K562 (cell line): ENCODE measurements around the gene AP1G1. TPM values are rescaled to one million over a fixed set of nuclear protein-coding genes. Genes with fewer than 3 reads are reported as not detected.

ENCODE experiments used
- CBX1 ChIP-seq: sonication (generic); IDR thresholded peaks from 2 replicates; pipeline ENCODE4 v1.6.1; 2016; ENCODE audit warnings: antibody characterized with exemption, low read depth, mild to moderate bottlenecking
- ETV6 ChIP-seq, 3 experiments: fragments of 150-350 bp in 1 of 3; sonication (generic) in 1 of 3; formaldehyde crosslinking in 1 of 3; IDR thresholded peaks; 2 replicates each; pipeline versions ENCODE4 v1.6.1 to v1.8.0; 2014 to 2022; ENCODE audit warnings: borderline replicate concordance in 2 of 3, low read depth in 2 of 3, antibody characterized with exemption in 1 of 3, low read length in 1 of 3, mild to moderate bottlenecking in 1 of 3, missing genetic modification reagents in 1 of 3
- FOS ChIP-seq: IDR thresholded peaks from 3 replicates; pipeline ENCODE4 v1.6.1; 2011; ENCODE audit not compliant: insufficient read length; ENCODE audit errors: extremely low read depth
- HLTF ChIP-seq: fragments of 450-650 bp; IDR thresholded peaks from 2 replicates; pipeline ENCODE4 v1.6.1; 2016
- ILF3 ChIP-seq: fragments of 450-650 bp; IDR thresholded peaks from 2 replicates; pipeline ENCODE4 v1.6.1; 2018; ENCODE audit warnings: antibody characterized with exemption, mild to moderate bottlenecking, moderate library complexity, borderline replicate concordance
- JUNB ChIP-seq: fragments of 450-650 bp; formaldehyde crosslinking; conservative IDR thresholded peaks from 2 replicates; pipeline ENCODE4 v1.4.0; 2020; ENCODE audit warnings: mild to moderate bottlenecking
- MTA1 ChIP-seq: fragments of 450-650 bp; IDR thresholded peaks from 2 replicates; pipeline ENCODE4 v1.6.1; 2017; ENCODE audit warnings: borderline replicate concordance
- NCOA2 ChIP-seq, 2 experiments: fragments of 450-650 bp; IDR thresholded peaks; 2 replicates each; pipeline ENCODE4 v1.6.1; 2018; ENCODE audit warnings: mild to moderate bottlenecking in 2 of 2, moderate library complexity in 1 of 2; ENCODE audit not compliant: partially characterized antibody in 2 of 2
- NELFE ChIP-seq: IDR thresholded peaks from 2 replicates; pipeline ENCODE4 v1.6.1; 2011; ENCODE audit warnings: mild to moderate bottlenecking; ENCODE audit not compliant: insufficient read depth, insufficient read length
- PATZ1 ChIP-seq: fragments of 250-450 bp; sonication (Bioruptor Pico); IDR thresholded peaks from 2 replicates; pipeline ENCODE4 v1.5.0; 2020; ENCODE audit warnings: mild to moderate bottlenecking, borderline replicate concordance
- POLR2H ChIP-seq: IDR thresholded peaks from 2 replicates; pipeline ENCODE4 v1.6.1; 2016; ENCODE audit warnings: missing genetic modification characterization, low read depth, mild to moderate bottlenecking, control low read depth, missing compliant biosample characterization, moderate library complexity
- RBM22 ChIP-seq: fragments of 200-400 bp; formaldehyde crosslinking; IDR thresholded peaks from 2 replicates; pipeline ENCODE4 v1.6.1; 2018; ENCODE audit warnings: low read length, low read depth; ENCODE audit not compliant: poor library complexity, severe bottlenecking
- RUNX1 ChIP-seq: sonication (generic); IDR thresholded peaks from 2 replicates; pipeline ENCODE4 v1.6.1; 2016; ENCODE audit warnings: antibody characterized with exemption, low read depth
- ZBED1 ChIP-seq: IDR thresholded peaks from 2 replicates; pipeline ENCODE4 v1.6.1; 2014
- ZBTB7A ChIP-seq: IDR thresholded peaks from 2 replicates; pipeline ENCODE4 v1.6.1; 2011; ENCODE audit warnings: low read depth, mild to moderate bottlenecking, low read length, moderate library complexity, borderline replicate concordance; ENCODE audit not compliant: control insufficient read depth
- ZNF140 ChIP-seq: fragments of 250-450 bp; sonication (Bioruptor Pico); IDR thresholded peaks from 2 replicates; pipeline ENCODE4 v1.8.0; 2021; ENCODE audit warnings: moderate library complexity, mild to moderate bottlenecking, inconsistent platforms
- ZNF3 ChIP-seq: fragments of 250-450 bp; sonication (Bioruptor Pico); IDR thresholded peaks from 2 replicates; pipeline ENCODE4 v1.5.0; 2021; ENCODE audit warnings: mild to moderate bottlenecking, moderate library complexity
- ZNF311 ChIP-seq: fragments of 250-450 bp; sonication (Bioruptor Pico); IDR thresholded peaks from 2 replicates; pipeline ENCODE4 v1.4.0; 2020; ENCODE audit warnings: mild to moderate bottlenecking, moderate library complexity
- ZNF830 ChIP-seq: fragments of 250-450 bp; sonication (Bioruptor Pico); IDR thresholded peaks from 2 replicates; pipeline ENCODE4 v1.5.0; 2021; ENCODE audit warnings: mild to moderate bottlenecking
- polyA plus RNA-seq, 8 experiments: library from polyadenylated mRNA; depleted of rRNA in 4 of 8; stranded (reverse) in 5 of 8; unstranded in 3 of 8; fragments of >200 nt; fragmentation: Nextera tagmentation in 2 of 8; fragmentation: Illumina TruSeq in 1 of 8; extraction: Ambion mirVana in 2 of 8; extraction: Trizol in 1 of 8; gene quantifications; 2 replicates each; pipeline versions ENCODE4 v1.2.1 to v1.2.3, GENCODE V29; 2011 to 2014; ENCODE audit warnings: inconsistent platforms in 1 of 8, missing spikeins in 1 of 8
- total RNA-seq, 7 experiments: library from RNA; depleted of rRNA in 6 of 7; stranded (reverse); fragments of >200 nt in 6 of 7; fragmentation: Illumina TruSeq in 2 of 7; extraction: Trizol in 2 of 7; gene quantifications; 2 replicates each; pipeline versions ENCODE4 v1.2.1 to v1.2.3, GENCODE V29; 2011 to 2021; ENCODE audit warnings: low replicate concordance in 1 of 7
- TF ChIP-seq, protein P1 (sequence below), 2 experiments: IDR thresholded peaks in 1 of 2; conservative IDR thresholded peaks in 1 of 2; 2 replicates each; pipeline ENCODE4 v1.6.1; 2016; ENCODE audit warnings: low read depth in 2 of 2, mild to moderate bottlenecking in 1 of 2, missing compliant biosample characterization in 1 of 2, missing genetic modification characterization in 1 of 2, moderate library complexity in 1 of 2
- TF ChIP-seq, protein P2 (sequence below): fragments of 250-450 bp; sonication (Bioruptor Pico); IDR thresholded peaks from 2 replicates; pipeline ENCODE4 v1.5.0; 2021

AP1G1 gene
- total and polyA plus RNA-seq, 9 of the 15 experiments (the other 6 are each of a cell fraction or from before 2014, with no cell fraction given) = 7.0 to 59.2 (median 42.0) TPM

DNA sequence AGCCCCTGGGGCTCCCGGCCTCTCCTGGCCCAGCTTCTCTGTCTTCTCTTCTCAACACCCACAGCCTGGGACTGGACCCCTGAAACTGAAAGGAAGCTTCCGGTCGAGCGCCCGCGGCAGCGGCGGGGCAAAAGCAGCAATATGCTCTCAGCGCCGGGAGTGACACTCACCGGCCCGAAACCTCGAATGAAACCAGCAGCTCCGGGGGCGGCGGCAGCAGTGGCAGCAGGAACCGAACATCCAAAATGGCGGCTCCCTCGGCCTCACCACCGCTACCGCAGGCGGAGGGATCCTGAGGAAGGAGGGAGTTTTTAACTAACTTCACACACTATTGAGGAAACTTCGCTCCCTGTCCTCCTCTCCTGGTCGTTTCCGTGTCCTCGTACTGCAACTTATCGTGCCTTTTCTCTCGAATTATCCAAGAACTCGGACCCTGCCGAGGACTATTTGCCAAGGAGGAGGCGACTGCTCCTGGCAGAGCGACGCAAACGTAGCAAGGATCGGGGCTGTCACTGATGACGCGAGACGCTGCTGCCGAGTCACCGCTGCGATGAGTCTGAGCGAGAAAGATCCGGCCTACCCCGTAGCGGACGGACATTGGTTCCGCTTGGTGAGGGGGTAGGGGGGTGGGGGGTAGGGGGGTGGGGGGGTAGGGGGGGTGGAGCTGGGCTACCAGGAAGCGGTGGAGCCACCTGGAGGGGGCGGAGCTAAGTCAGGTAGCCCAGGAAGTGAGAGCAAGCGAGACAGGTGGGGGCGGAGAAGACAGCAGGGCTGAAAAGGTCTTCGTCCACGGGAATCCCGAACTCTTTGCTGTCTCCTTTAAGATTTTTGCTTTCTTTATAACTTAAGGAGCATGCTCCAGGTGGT is at the start of gene AP1G1 (continued):
- no peak for TF ChIP-seq ETV6 (IDR thresholded peaks at IDR 0.05; ENCODE audit: borderline replicate concordance in 1 of 2, low read depth in 2 of 2, low read length in 1 of 2)
- no peak for TF ChIP-seq ETV6 (CRISPR knock-in tag; IDR thresholded peaks at IDR 0.05; ENCODE audit: borderline replicate concordance)
- TF ChIP-seq NCOA2 (IDR thresholded peaks at IDR 0.05; ENCODE audit: partially characterized antibody in 2 of 2) = peak in 1 of 2 experiments; percentile 61
- TF ChIP-seq, protein P1, sequence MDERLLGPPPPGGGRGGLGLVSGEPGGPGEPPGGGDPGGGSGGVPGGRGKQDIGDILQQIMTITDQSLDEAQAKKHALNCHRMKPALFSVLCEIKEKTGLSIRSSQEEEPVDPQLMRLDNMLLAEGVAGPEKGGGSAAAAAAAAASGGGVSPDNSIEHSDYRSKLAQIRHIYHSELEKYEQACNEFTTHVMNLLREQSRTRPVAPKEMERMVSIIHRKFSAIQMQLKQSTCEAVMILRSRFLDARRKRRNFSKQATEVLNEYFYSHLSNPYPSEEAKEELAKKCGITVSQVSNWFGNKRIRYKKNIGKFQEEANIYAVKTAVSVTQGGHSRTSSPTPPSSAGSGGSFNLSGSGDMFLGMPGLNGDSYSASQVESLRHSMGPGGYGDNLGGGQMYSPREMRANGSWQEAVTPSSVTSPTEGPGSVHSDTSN (CRISPR knock-in tag; IDR thresholded peaks at IDR 0.05; ENCODE audit: low read depth) = no peak
- TF ChIP-seq, protein P1 (tag; conservative IDR thresholded peaks at IDR 0.05; ENCODE audit: low read depth) = peak; percentile 62
- peak; percentile 87; the same call in 1 of the 2 replicates for TF ChIP-seq ZNF830 (CRISPR knock-in tag)
- no peak for TF ChIP-seq PATZ1 (CRISPR knock-in tag)
- no peak for TF ChIP-seq RUNX1
- TF ChIP-seq ILF3 = peak; percentile 42; the same call in 1 of the 2 replicates
- TF ChIP-seq POLR2H (tag) = peak; percentile 59; the same call in 1 of the 2 replicates
- no peak for TF ChIP-seq FOS
- no peak for TF ChIP-seq ZNF140 (CRISPR knock-in tag)
- TF ChIP-seq RBM22 = peak; percentile 86
- TF ChIP-seq, protein P2, sequence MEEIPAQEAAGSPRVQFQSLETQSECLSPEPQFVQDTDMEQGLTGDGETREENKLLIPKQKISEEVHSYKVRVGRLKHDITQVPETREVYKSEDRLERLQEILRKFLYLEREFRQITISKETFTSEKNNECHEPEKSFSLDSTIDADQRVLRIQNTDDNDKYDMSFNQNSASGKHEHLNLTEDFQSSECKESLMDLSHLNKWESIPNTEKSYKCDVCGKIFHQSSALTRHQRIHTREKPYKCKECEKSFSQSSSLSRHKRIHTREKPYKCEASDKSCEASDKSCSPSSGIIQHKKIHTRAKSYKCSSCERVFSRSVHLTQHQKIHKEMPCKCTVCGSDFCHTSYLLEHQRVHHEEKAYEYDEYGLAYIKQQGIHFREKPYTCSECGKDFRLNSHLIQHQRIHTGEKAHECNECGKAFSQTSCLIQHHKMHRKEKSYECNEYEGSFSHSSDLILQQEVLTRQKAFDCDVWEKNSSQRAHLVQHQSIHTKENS (CRISPR knock-in tag) = no peak
- TF ChIP-seq ZNF311 (CRISPR knock-in tag) = no peak
- TF ChIP-seq ZNF3 (CRISPR knock-in tag) = no peak
- TF ChIP-seq MTA1 = peak; percentile 100
- no peak for TF ChIP-seq NELFE
- no peak for TF ChIP-seq JUNB (CRISPR knock-in tag)
- TF ChIP-seq ZBED1 = no peak
- peak; percentile 68; the same call in 1 of the 2 replicates for TF ChIP-seq ZBTB7A
- no peak for TF ChIP-seq CBX1
- TF ChIP-seq HLTF = peak; percentile 98
